ENCODE data around the gene PRDM7.
"Not testable (repeated sequence)": the region's sequence is repeated elsewhere in the genome, so short reads cannot be mapped to it uniquely, and the experiment has no call there.

PRDM7 gene

DNA sequence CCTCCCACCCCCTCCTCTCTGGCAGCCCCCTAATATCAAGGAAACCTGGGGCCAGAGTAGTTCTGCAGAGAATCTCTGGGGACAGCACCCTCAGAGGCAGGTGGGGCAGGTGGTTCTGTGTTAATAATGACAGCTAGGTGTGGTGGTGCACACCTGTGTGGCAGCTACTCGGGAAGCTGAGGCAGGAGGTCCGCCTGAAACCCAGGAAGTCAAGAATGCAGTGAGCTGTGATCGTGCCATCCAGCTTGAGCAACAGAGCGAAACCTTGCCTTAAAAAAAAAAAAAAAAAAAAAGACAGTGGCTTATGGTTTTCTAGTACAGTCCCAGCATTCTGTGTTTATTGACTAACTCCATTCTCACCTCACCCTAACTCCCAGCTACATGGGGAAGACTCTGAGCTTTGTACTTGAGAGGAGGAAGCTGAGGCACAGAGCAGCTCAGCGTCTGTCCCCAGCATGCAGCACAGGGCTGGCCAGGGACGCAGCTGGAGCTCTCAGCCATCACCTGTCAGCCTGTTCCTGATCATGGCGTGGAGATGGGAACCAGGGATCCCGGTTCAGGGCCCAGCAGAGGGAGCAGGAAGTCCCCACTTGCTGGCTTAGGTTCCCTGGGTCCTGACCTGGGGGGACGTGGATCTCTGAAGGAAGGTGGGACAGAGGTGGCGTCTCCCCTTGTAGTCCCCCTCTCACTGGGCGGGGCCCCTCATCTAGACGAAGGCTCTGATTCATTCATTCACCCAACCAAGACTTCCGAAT is 64.0 kb downstream of the PRDM7 start:
- DNase-seq (ENCODE audit: low read depth in 2 of 2), result no peak

DNA sequence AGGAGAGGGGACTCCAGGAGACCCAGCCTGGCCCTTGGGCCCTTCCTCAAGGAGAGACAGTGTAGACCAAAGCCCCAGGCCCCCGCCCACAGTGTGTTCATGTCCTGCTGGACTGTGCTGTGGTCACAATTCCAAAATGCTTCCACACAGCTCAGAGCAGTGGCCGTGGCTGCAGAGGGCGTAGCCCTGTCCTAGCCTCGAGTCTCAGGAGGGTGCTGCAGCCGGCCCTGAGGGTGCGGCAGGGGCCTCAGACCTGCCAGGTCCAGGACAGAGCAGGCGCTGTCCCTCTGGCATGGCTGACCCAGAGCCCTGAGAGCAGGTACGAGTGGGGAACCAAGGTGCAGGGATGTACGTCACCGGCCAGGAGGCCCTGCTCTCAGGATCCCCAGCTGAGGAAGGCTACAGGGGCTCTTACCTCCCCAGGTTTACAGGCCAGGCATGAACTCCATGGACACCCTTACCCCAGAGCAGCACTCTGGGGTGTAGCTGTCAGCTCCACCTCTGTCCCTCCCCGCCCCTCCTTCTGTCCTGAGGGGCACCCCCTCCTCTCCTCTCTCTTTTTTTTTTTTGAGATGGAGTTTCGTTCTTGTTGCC is 65.1 kb downstream of the PRDM7 start:
- no peak for DNase-seq (ENCODE audit: low read depth in 2 of 2)

DNA sequence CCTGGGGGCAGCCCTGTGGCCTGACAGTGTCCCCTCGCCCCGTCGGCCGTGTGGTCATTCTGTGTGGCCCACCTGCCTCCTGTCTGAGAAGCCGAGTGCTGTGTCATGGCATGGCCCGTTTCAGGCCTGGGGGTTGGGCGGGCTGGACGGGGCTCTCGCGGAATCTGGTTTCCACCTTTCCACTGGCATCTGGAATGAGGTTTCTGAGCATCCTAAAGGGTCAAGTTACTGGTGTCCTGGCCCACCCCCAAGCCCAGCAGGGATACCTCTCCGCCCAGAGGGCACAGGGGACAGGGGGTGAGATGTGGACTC is 65.7 kb downstream of the PRDM7 start:
- DNase-seq (ENCODE audit: low read depth in 2 of 2), result no peak

DNA sequence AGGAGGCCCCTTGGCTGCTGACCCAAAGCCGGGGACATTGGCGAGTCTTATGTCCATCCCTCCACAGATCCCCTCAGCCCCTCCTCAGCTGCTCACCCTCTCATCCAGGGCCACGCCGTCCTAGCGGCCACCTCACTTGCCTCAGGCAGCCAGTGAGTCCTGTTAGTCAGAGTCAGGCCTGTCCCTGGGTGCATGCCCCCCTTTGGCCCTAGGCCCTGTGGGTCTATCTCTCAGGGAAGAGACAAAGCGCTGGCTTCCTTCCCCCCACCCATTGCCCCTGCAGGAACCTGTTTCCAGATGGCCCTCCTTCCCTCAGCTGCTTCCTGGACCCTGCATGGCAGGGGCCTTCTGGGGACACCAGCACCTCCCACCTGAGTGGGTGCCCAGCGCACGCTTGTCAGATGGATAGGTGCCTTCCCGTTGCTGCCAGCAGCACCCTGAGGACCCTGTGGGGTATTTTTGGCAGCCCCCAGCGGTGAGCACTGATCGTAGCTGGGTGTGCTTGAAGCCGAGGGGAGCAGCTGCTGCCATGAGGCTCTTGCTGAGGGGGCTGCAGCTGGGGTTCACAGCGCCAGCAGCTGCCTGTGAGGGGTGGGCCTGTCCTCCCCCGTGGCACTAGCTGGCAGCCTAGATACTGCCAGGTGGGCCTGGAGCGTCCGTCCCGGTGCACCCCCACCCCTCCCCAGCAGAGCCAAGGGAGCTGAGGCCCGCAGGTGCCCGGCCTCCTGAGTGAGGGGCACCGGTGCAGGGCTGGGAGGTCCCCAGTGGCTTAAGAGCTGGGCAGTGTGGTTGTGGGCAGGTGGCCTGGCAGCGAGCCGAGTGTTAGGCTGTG is 66.2 kb downstream of the PRDM7 start:
- no peak for DNase-seq (ENCODE audit: low read depth in 2 of 2)

DNA sequence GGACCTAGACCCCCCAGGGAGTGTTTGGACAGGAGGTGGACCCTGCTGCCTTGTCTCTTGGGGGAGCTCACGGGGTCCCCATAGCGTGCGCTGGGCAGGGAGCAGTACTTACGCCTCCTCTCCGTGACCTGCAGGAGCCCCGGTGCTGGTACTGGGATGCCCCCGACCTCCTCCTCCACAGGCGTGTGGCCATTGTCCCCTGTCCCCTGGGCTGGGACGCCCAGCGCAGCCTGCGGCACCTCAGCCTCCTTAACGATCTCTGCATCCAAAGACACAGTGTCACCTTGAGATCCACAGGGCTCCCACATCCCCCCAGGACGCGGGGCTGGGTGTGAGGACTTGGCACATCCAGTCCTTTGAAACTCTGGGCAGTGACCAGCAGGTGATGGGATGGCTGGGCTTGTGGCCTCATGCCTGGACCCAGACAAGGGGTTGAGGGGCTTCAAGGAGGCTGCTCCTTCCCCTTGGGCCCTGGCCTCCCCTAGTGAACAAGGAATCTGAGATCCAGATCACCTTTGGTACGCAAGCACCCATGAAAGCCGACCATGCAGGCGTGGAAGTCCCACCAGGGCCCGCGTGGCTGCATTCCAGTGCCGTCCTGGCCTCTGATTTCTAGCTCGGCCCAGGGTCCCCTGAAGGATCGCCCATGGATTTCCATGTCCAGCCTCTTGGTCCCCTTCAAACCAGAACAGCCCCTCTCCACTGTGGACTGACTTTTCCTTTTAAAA is 67.8 kb downstream of the PRDM7 start:
- no peak for DNase-seq (ENCODE audit: low read depth in 2 of 2)

DNA sequence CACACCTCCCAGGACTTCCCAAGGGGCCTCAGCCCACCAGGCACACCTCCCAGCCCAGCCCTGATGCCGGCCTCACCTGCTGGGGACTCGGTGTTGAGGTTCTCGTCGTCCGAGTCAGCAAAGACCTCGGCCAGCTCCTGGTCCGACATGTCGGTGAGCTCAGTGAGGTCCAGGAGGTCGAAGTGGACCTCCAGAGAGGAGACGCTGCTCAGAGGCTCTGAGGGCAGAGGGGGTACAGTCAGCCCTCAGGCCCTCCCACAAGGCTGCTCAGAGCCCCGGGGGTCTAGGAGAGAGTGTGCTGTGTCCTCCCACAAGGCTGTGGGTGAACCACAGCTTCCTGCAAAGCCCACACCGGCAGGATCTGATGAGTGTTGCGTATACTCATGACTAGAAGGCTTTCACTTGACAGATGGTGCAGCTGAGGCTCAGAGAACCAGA is 68.4 kb downstream of the PRDM7 start:
- DNase-seq (ENCODE audit: low read depth in 2 of 2), result peak; percentile 43 to 68

DNA sequence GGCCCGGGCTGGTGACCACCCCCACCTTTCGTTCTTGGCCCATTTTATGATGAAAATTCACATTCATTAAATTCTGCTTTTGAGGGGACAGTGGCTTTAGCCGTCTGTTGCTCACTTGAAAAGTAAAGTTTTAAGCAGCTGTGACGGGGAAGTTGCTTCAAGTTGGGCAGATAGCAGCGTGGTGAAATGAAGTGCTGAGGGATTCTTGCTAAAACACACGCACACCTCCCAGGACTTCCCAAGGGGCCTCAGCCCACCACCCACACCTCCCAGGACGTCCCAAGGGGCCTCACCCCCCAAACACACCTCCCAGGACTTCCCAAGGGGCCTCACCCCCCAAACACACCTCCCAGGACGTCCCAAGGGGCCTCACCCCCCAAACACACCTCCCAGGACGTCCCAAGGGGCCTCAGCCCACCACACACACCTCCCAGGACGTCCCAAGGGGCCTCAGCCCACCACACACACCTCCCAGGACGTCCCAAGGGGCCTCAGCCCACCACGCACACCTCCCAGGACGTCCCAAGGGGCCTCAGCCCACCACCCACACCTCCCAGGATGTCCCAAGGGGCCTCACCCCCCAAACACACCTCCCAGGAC is 69.4 kb downstream of the PRDM7 start:
- not testable (repeated sequence) for DNase-seq (ENCODE audit: low read depth in 2 of 2)

DNA sequence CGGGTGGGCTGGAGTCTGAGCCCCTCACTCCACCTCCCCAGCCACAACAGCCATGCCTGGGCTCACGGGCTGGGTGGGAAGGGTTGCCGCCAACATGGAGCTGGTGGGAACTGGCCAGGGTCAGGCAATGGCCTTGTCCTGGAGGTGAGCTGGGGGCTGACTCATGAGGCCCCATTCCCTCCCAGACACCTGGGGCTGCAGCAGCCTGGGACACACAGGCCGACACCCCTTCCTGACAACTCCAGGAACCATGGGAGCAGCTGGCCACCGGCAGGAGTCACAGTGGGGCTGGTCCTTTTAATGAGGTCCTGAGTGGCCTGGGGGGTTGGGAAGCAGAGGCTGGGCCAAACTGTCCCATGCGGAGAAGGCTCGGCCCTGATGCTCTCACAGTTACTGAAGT is 70.1 kb downstream of the PRDM7 start:
- DNase-seq (ENCODE audit: low read depth in 2 of 2), result no peak
